DMS 273 (cell line): ENCODE data around the gene NEK11.
A peak's percentile ranks its signal among the peaks of the same experiment; 100 is the strongest.

Experiments used
- DNase-seq: peaks from one replicate; lab custom pipeline; 2025; ENCODE audit not compliant: unreplicated experiment; lab: John Stamatoyannopoulos, UW

The NEK11 gene, protein sequence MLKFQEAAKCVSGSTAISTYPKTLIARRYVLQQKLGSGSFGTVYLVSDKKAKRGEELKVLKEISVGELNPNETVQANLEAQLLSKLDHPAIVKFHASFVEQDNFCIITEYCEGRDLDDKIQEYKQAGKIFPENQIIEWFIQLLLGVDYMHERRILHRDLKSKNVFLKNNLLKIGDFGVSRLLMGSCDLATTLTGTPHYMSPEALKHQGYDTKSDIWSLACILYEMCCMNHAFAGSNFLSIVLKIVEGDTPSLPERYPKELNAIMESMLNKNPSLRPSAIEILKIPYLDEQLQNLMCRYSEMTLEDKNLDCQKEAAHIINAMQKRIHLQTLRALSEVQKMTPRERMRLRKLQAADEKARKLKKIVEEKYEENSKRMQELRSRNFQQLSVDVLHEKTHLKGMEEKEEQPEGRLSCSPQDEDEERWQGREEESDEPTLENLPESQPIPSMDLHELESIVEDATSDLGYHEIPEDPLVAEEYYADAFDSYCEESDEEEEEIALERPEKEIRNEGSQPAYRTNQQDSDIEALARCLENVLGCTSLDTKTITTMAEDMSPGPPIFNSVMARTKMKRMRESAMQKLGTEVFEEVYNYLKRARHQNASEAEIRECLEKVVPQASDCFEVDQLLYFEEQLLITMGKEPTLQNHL

DNA sequence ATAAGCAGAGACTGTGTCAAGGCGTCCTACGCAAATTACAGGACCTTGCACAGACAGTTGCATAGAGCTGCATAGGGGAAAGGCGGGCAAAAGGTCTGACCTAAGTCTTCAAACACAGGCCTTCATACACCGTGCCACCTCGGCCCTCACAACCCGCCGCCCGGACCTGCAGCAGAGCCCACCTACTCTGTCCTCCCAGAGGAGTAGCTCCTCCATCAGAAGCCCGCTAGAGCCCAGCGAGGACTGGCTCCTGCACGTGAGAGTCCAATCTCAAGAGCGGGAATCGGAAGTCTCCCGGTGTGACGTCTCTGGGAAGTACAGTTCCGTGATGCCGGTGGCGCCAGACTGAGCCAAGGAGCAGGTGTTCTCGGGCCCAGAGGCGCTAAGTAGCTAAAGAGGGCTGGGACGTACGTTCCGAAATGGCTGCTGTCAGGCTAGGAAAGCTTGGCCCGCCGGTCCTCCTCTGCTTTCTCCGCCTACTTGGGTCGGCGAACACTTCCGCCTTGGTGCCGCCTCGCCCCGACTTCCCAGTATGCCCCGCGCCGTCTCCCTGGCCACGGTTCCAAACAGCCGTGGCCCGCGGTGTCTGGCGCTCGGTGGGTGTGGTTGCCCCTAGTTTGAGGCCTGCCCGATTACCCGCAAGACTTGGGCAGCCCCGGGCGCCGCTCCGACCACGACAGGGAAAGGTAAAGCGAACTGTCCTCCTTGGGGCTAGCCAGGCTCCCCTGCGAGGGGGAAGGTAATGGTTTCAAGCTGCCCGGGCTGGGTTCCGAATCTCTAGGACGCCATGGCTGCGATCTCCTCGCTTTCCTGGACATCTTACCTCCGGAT, at the start of gene NEK11, which contains the start of gene ASTE1:
Gene NEK11 (plus strand): TSS at position 557 of the 831 bp plus-strand sequence. CDS start 2,832 bp downstream, outside the sequence.
Gene ASTE1 (minus strand): TSS at position 505 of the 831 bp plus-strand sequence. CDS start 1,519 bp downstream, outside the sequence.
- DNase-seq, result peak; percentile 95

DNA sequence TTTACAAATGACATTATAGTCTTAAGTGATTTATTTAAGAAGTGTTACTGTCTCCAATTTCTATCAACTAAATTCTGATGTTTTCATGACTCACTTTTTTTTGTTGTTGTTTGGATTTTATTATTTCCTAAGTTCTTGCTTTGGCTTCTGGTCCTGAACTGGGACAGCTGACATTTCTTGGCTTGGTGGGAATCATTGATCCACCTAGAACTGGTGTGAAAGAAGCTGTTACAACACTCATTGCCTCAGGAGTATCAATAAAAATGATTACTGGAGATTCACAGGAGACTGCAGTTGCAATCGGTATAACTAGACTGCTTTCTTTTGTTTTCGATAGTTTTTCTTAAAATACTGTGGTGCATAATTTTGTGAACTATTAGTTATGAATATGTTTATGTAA, 47.6 kb upstream of the NEK11 start:
- no peak for DNase-seq

DNA sequence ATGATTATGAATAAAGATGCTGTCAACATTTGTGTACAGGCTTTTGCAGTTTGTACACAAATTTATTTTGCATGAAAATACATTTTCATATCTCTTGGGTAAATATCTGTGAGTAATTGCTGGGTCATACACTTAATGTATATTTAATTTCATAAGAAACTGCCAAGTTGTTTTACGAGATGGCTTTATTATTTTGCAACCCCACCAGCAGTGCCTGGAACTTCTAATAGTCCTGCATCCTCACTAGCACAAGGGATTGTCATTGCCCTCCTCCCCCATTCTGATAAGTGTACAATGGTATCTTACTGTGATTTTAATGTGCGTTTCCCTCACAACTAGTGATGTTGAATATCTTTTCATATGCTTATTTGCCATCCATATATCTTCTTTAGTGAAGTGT, 45.2 kb upstream of the NEK11 start:
- no peak for DNase-seq

DNA sequence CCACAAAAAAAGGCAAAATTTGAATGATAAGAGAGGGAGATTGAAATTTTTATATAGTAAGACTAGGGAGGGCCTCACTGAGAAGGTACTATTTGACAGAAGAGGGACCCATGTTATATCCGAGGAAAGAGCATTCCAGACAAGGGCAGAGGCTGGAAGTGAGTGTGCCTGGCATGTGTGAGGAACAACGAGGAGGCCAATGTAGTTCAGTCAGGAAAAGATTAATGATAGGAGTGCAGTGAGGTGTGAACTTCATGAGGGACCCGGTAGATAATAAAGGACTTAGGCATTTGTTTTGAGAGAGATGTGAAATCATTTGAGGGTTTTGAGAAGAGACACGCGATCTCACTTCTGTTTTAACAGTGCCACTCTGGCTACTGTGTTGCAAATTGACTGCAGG, 36.4 kb upstream of the NEK11 start:
- DNase-seq, result no peak

GRCh38 chr3:130991126-130991525, 35.6 kb upstream of the NEK11 start:
- no peak for DNase-seq

DNA sequence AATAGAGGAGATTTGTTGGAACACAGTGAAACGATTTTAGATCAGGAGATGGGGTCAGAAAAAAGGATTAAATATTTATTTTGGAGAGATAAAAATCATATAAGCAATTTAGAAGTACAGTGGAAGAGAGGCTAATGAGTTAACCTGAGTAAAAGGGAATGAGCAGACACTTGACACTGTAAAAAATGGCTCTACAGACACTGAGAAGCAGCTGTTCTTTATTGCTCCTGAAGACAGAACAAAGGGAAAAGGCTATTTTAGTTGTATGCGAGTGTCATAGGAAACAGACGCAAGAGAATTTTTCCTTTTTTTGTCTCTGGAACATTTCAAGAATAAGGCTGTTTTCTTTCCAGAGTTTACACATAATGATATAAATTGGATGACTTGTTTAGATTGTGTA, 34.3 kb upstream of the NEK11 start:
- DNase-seq, result no peak

DNA sequence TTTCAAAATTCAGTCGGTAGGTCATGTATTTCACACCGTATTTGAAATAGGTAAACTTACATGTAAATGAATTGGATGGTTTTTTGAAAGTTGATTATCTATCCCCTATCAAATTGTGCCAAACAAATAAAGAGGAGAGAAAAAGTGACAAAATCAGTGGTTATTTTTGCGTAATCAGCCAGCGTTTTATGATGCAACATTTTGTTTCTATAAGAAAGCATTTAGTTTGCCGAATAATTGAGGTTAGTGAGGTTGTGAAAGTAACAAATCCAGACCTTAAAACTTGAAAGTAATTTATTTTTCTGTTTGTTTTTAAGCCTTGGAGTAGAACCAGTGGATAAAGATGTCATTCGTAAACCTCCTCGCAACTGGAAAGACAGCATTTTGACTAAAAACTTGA, 29.4 kb upstream of the NEK11 start:
- no peak for DNase-seq

- DNase-seq, result no peak
Measured at GRCh38 chr3:131001071-131001470, 25.6 kb upstream of the NEK11 start.

DNA sequence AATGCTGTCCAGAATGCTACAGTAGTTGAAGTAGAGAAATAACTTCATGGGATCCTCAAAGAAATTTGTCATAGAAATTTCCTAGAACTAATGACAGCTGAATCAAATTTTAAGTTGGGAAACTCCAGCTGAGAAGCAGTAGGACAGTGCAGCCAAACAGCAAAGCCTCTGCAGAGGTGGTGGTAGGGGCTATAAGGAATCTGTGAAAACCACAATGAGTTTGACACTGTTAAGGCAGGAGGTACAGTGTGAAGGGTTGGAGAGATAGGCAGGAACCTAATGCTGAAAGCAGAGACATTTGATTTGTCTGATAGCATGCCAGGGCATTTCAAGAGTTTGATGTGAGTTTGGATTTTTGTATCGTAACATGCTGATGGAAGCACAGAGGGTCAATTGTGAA, 22.1 kb upstream of the NEK11 start:
- no peak for DNase-seq

DNA sequence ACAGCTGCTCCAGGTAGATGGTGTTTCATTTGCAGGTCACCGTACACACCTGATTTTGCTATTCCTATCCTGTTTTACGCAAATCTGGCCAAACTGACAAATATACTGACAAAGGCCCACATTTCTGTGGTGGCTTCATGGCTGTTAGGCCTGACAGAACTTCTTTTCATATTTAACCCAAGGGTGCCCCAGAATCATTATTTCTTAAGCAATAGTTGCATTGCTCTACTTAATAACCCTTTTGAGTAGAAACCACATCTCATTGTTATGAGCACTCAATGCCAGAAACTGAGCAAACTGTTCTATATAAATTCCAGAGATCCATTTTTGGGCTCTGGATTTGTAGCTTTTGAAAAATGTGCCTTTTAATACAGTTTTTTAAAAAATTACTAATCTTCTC, 19.4 kb upstream of the NEK11 start:
- DNase-seq, result no peak

GRCh38 chr3:131007782-131008181, 18.9 kb upstream of the NEK11 start:
- DNase-seq, result no peak

DNA sequence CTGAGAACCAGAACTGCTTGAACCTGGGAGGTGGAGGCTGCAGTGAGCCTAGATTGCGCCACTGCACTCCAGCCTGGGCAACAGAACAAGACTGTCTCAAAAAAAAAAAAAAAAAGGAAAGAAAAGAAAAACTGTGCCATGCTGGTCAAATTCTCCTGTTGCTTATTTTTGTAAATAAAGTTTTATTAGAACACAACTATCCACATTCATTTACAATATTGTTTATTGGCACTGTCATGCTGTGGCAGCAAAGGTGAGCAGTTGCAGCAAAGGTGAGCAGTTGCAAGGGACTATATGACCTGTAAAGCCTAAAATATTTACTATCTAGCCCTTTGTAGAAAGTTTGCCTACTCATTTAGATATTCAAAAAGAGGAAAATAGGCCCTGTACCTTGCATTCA, 18.4 kb upstream of the NEK11 start:
- DNase-seq, result no peak

GRCh38 chr3:131009698-131010097, 17.0 kb upstream of the NEK11 start:
- no peak for DNase-seq

- no peak for DNase-seq
Measured at GRCh38 chr3:131018970-131019369, 7.7 kb upstream of the NEK11 start.

DNA sequence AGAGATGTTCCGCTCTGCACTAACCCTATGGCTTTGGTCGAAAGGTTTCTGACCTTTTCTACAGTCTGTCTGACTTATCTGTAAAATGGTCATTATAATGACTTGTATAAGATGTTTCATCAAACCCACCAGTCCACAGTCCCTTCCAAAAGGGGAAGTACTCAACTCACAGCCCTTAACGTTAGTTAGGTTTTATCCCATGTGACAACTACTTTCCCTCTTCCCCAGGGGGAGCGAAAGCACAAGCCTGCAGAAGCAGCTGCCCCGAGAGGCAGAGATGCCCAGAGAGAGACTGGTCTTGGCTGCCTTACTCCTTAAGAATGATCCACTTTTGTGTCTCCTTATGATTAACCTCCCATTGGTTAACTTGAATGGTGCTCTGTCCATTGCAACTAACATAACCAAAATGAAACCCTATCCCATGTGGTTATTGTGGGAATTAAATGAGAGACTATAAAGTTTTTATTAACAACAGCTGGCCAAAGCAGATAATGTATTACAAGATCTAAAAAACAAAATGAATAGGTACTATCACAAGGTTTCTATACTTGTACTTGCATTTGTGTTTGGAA, 6.5 kb upstream of the NEK11 start:
- DNase-seq, result no peak

DNA sequence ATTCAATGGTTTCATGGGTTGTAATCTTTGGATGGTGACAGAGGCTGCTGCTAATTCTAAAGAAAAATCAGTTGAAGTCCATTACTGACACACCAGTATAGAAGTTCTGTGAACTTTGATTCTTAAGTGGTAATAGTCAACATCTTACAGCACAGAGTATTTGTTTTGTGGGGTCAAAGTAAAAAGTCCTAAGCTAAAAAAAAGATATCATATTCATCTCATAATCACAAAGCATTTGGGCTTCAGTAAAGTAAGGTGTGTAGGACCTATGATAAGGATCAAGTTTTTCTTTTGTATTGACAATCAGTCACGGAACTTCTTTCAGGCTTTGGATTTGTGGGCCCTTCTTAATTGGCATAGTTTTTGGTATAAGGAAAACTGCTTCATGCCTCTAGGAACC, 1.1 kb upstream of the NEK11 start:
- DNase-seq, result no peak

GRCh38 chr3:131028844-131029243, 2.2 kb downstream of the NEK11 start:
- DNase-seq, result no peak

DNA sequence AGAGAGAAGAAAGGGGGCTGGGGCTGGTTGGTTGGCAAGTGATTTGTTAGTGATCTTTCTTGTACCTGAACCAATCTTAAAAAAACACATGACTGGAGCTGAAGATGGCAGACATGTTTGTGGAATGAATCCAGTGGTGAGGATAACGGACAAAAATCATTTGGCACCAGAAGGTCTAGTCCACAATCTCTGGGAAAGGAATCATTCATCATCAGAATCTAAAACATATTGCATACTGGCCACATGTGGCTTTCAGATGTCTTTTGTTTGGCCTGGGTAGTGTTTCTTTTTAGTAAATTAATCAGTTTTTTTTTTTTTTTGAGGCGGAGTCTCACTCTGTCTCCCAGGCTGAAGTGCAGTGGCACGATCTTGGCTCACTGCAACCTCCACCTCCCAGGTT, 5.0 kb downstream of the NEK11 start:
- no peak for DNase-seq

- peak; percentile 84 for DNase-seq
Measured at GRCh38 chr3:131033480-131034080, 6.9 kb downstream of the NEK11 start.

DNA sequence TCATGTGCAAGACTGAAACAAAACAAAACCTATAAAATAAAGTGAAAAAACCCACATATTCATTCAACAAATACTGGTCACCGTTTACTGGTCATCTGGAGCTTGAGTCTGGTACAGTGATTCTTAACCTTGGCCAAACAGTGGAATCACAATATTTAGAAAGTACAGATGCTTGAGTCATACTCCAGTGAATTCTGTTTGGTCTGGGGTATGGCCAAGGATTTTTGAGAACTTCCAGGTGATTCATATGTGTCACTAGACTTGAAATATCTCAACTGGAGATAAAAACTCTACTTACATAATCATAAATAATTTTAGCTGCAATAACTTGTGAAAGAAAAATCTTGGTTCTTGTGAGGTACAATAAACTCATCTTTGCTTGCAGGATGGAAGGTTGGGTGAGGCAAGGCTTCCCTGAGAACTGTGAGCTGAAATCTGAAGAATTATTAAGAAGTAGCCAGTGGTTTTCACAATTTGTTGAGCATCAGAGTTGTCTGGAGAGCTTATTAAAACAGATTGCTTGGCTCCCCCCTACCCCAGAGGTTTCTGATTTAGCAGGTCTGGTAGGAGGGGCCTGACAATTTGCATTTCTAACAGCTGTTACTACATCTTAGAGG, 9.6 kb downstream of the NEK11 start:
- no peak for DNase-seq
